NT2/D1 (cell line): Measurements from ENCODE around the gene IGFBP1.
"Not testable (repeated sequence)": the region's sequence is repeated elsewhere in the genome, so short reads cannot be mapped to it uniquely, and the experiment has no call there.

Experiments used
- DNase-seq: peaks from one replicate; pipeline ENCODE4 v3.0.0-alpha.2; 2011; ENCODE audit warnings: low read depth, low spot score
- H3K27me3 ChIP-seq: 2 replicates; pipeline ENCODE4 v1.6.0; 2011; ENCODE audit warnings: mild to moderate bottlenecking; ENCODE audit not compliant: insufficient read length, insufficient read depth
- H3K36me3 ChIP-seq: 2 replicates; pipeline ENCODE4 v1.6.1; 2011; ENCODE audit warnings: mild to moderate bottlenecking, low read length, mixed read lengths; ENCODE audit not compliant: insufficient read depth, insufficient read length
- H3K4me1 ChIP-seq: 2 replicates; pipeline ENCODE4 v1.5.1; 2011; ENCODE audit not compliant: insufficient read depth, insufficient read length
- H3K4me3 ChIP-seq: 2 replicates; pipeline ENCODE4 v1.5.1; 2011; ENCODE audit warnings: low read depth; ENCODE audit not compliant: insufficient read length
- H3K9ac ChIP-seq: 2 replicates; pipeline ENCODE4 v1.6.0; 2011; ENCODE audit warnings: low read depth; ENCODE audit not compliant: insufficient read length
- H3K9me3 ChIP-seq: 2 replicates; pipeline ENCODE4 v1.5.1; 2011; ENCODE audit warnings: mild to moderate bottlenecking, low read length; ENCODE audit not compliant: insufficient read depth
- SUZ12 ChIP-seq: IDR thresholded peaks from 2 replicates; pipeline ENCODE4 v1.6.1; 2011; ENCODE audit not compliant: insufficient read length, insufficient read depth; ENCODE audit errors: extremely low read depth
- YY1 ChIP-seq: IDR thresholded peaks from 2 replicates; pipeline ENCODE4 v1.6.1; 2011; ENCODE audit not compliant: insufficient read length, insufficient read depth
- ZNF274 ChIP-seq: IDR thresholded peaks from 2 replicates; pipeline ENCODE4 v1.6.1; 2011; ENCODE audit warnings: mild to moderate bottlenecking, low read depth, low read length

Gene IGFBP1

DNA sequence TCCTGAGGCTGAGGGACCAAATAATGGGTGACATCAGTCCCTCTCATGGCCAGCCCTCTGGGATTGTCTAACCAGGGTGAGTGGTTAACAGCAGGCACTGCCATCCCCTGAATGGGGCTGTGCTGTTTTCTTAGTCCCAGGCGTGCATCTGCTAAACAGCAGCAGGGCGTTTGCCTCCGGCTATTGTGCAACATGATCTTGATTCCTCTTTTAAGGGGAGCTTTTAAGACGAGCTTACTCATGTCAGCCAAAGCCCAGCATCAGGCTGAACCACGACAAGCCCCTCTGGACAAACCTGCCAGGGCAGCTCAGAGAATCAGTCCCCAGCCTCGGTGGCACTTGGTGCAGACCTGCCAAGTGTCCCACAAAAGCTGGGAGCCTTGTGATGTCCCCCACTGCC lies 49.0 kb downstream of the IGFBP1 start:
- DNase-seq = no peak
- Histone ChIP-seq H3K36me3 (no peaks in the 10 kb centered on the region), H3K4me3 (no peak overlapping the region), H3K9ac (no peak overlapping the region), H3K9me3 (peaks cover 5% of the 10 kb centered on the region; the same call in 1 of the 2 replicates), H3K4me1 (no peaks in the 10 kb centered on the region), H3K27me3 (no peaks in the 10 kb centered on the region)
- TF ChIP-seq ZNF274 (no peak), SUZ12 (no peak), YY1 (no peak)

DNA sequence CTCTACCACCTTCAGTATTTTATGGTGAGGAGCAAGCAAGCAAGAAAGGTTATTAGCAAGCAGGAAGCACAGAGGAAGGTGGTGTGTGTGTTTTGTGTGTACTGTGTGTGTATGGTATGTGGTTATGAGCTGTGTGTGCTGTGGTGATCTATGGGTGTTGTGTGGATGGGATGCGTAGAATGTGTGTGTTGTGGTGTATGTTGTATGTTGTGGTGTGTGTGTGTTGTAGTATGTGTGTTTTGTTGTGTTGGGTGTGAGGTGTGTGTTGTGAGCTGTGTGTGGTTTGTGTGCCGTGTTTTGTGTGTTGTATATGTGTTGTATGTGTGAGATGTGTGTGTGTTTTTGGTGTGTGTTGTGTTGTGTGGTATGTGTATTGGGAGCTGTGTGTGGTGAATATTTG lies 49.6 kb downstream of the IGFBP1 start:
- Histone ChIP-seq H3K4me1 (no peaks in the 10 kb centered on the region), H3K9me3 (peaks cover 5% of the 10 kb centered on the region; the same call in 1 of the 2 replicates), H3K27me3 (no peaks in the 10 kb centered on the region), H3K4me3 (no peak overlapping the region), H3K9ac (no peak overlapping the region), H3K36me3 (no peaks in the 10 kb centered on the region)
- TF ChIP-seq SUZ12 = no peak
- TF ChIP-seq ZNF274 = no peak
- no peak for TF ChIP-seq YY1
- no peak for DNase-seq

DNA sequence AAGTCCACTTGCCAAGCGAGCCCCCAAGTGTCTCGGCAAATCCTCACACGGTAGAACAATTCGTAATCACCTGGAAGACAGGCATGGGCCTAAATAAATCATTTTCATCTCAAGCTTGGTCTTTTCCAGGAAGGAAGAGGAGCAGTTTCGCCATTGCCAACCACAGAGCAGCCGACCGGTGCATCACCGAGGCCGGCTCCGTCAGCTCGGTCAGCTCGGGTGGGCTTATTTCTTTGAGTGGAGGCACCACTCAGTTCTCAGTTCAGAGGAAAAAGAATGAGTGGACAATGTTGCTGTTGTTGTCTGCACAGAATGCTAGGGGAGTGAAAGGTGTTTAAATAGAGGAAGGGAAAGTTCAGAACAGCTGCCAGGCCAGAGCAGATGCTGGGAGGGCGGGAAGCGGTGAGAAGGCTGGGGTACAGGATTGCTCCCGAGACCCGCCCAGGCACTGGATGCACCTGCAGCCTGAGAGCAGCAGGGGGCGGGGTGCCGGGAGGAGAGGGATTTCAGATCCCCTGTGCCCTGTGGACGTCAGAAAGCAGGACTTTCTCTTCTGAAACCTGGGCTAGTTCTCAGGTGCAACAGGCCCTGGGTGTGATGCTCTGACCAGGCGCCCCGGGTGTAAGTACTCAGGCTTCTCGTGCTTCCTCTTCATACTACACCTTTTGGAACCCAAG lies 50.5 kb downstream of the IGFBP1 start:
- Histone ChIP-seq H3K4me3 (no peak overlapping the region), H3K27me3 (no peaks in the 10 kb centered on the region), H3K9ac (no peak overlapping the region), H3K36me3 (no peaks in the 10 kb centered on the region), H3K9me3 (peaks cover 5% of the 10 kb centered on the region; the same call in 1 of the 2 replicates), H3K4me1 (no peaks in the 10 kb centered on the region)
- no peak for DNase-seq
- no peak for TF ChIP-seq ZNF274

DNA sequence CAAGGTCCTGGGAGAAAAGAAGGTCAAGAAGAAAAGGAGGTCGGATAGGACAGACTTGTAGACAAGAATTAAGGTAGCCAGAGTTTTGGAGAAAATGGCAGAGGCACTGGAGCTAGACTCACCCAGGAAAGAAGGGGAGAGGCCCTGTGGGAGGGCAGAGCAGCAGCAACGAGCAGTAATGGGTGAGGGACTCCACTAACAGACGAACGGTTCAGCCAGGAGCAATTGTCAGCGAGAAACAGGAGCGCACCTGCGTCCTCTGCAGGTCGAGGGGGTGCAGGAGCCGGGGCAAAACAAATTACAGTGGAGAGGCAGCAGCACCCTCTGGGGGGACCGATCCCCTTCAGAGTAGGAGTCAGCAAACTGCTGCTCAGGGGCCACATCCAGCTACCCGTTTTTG lies 51.3 kb downstream of the IGFBP1 start:
- no peak overlapping the region for H3K9ac ChIP-seq
- no peaks in the 10 kb centered on the region for H3K36me3 ChIP-seq
- H3K4me1 ChIP-seq = no peaks in the 10 kb centered on the region
- peaks cover 5% of the 10 kb centered on the region; the same call in 1 of the 2 replicates for H3K9me3 ChIP-seq
- H3K4me3 ChIP-seq = no peak overlapping the region
- H3K27me3 ChIP-seq = no peaks in the 10 kb centered on the region
- no peak for TF ChIP-seq YY1
- DNase-seq = no peak

DNA sequence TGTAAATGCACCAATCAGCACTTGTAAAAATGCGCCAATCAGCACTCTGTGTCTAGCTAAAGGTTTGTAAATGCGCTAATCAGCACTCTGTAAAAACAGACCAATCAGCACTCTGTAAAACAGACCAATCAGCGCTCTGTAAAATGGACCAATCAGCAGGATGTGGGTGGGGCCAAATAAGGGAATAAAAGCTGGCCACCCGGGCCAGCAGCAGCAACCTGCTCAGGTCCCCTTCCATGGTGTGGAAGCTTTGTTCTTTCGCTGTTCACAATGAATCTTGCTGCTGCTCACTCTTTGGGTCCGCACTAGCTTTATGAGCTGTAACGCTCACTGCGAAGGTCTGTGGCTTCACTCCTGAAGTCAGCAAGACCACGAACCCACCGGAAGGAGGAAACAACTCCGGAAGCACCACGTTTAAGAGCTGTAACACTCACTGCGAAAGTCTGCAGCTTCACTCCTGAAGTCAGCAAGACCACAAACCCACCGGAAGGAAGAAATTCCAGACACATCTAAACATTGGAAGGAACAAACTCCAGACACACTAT lies 52.0 kb downstream of the IGFBP1 start:
- not testable (repeated sequence) for H3K4me1 ChIP-seq, H3K9me3 ChIP-seq, H3K36me3 ChIP-seq, H3K9ac ChIP-seq, H3K4me3 ChIP-seq, DNase-seq, H3K27me3 ChIP-seq

DNA sequence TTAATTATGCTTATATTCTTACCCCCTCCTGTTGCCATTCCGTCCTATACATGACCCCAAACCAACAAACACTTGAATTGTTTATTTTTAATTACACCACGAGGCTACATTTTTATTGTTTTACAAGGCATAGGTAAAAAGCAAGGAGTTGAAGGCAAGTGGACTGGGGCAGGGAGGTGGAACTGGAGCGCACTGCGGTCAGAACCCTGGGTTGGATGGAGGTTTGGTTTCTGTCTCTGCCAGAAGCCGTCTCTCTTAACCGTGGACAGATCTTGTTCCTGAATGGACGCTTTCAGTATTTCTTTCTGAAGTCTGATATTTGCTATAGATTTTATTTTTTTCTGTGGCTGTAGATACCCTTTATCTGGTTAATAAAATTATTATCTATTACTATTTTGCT lies 52.7 kb downstream of the IGFBP1 start:
- Histone ChIP-seq H3K9ac (no peak overlapping the region), H3K27me3 (no peaks in the 10 kb centered on the region), H3K36me3 (no peaks in the 10 kb centered on the region), H3K9me3 (peaks cover 5% of the 10 kb centered on the region; the same call in 1 of the 2 replicates), H3K4me1 (no peaks in the 10 kb centered on the region), H3K4me3 (no peak overlapping the region)
- TF ChIP-seq SUZ12 (no peak), YY1 (no peak), ZNF274 (no peak)
- no peak for DNase-seq
